Urinary bladder (tissue), 4 donors: ENCODE results near the gene PCSK2. TPM values are rescaled to one million over a fixed set of nuclear protein-coding genes. Genes with fewer than 3 reads are reported as not detected.

Experiments used
- DNase-seq: peaks from one replicate; pipeline ENCODE4 v3.0.0-alpha.2; 2015; ENCODE audit errors: extremely low spot score
- H3K27ac ChIP-seq: one replicate; pipeline ENCODE4 v1.5.1; 2013; ENCODE audit warnings: low read depth, mild to moderate bottlenecking, moderate library complexity
- H3K36me3 ChIP-seq: one replicate; pipeline ENCODE4 v1.6.1; 2013; ENCODE audit warnings: mild to moderate bottlenecking, moderate library complexity; ENCODE audit not compliant: insufficient read depth
- H3K4me1 ChIP-seq: one replicate; pipeline ENCODE4 v1.6.1; 2013; ENCODE audit warnings: mild to moderate bottlenecking, moderate library complexity; ENCODE audit not compliant: insufficient read depth
- H3K4me3 ChIP-seq: one replicate; pipeline ENCODE4 v1.5.1; 2013; ENCODE audit warnings: low read depth, low read length
- WGBS: extraction: QIAGEN DNeasy Blood & Tissue Kit; methylation state at CpG from one replicate; pipeline ENCODE4 v1.1.7; 2013; 5-methylcytosine and 5-hydroxymethylcytosine counted together
- polyA plus RNA-seq: library from polyadenylated mRNA; stranded (reverse); fragments of 200-250 nt; gene quantifications from one replicate; pipeline ENCODE4 v1.2.3, GENCODE V29; 2013
- total RNA-seq: library from RNA; depleted of rRNA; stranded (reverse); fragments of >200 nt; gene quantifications from one replicate; pipeline ENCODE4 v1.2.3, GENCODE V29; 2014
- donor health status: healthy with polysubstance abuse.
- donor health status: healthy.

PCSK2 gene
- total and polyA plus RNA-seq, 2 donors = 1.5 to 8.0 TPM

DNA sequence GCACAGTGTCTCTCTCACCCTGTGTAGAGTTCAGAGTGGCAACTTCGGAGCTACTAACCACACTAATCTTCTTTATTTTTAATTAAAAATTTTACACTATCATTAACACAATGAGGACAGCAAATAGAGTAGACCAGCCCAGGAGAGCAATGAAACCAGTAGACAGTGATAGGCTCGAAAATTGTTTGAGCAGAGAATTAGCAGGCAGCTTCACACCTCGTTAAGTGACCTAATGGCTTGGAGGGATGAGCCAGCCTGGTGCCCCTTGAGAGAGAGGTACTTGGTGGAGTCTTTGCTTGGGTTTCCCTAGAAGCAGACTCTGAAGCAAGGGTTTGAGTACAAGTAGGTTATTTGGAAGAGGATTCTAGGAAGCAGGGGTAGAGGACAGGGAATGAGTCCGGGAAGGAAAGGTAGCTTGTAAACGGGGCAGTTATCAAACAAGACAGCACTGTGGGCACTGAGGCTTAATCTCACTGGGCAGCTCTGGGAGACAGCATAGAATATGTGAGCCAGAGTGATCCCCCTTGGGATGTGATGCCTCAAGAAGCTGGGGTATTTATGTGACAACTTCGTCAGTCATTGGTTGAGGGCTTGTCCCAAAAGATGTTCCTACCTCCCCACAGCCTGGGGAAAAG, 146.1 kb downstream of the PCSK2 start:
- no peak for DNase-seq
- Histone ChIP-seq H3K36me3 (no peaks in the 10 kb centered on the region), H3K27ac (no peak overlapping the region), H3K4me3 (no peak overlapping the region), H3K4me1 (no peaks in the 10 kb centered on the region)
- 52% methylated on average over 6 of the region's 6 CpGs for WGBS

GRCh38 chr20:17374086-17374485, 147.2 kb downstream of the PCSK2 start:
- no peak overlapping the region for H3K4me3 ChIP-seq
- H3K4me1 ChIP-seq = no peaks in the 10 kb centered on the region
- WGBS = 77% methylated on average over 5 of the region's 5 CpGs
- H3K27ac ChIP-seq = no peak overlapping the region
- no peak for DNase-seq
- no peaks in the 10 kb centered on the region for H3K36me3 ChIP-seq

DNA sequence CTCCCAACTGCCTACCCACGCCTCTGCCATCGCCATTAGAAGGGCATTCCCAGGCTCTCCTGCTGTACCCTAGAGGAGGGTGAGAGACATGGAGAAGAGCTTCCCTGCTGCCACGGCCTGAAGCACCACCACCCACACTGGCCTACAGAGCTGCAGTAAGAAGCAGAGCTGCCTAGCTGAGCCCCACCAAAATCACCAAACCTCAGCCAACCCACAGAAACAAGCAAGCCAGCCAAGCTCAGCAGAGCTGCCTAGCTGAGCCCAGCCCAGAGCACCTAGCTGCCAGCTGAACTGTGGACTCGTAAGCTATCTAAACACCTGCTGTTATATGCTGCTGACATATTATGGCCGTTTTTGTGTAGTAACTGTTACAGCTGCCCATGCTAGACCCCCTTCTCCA, 149.2 kb downstream of the PCSK2 start:
- DNase-seq = no peak
- no peak overlapping the region for H3K4me3 ChIP-seq
- no peaks in the 10 kb centered on the region for H3K4me1 ChIP-seq
- WGBS = 84% methylated on average over 5 of the region's 5 CpGs
- no peak overlapping the region for H3K27ac ChIP-seq
- H3K36me3 ChIP-seq = no peaks in the 10 kb centered on the region

DNA sequence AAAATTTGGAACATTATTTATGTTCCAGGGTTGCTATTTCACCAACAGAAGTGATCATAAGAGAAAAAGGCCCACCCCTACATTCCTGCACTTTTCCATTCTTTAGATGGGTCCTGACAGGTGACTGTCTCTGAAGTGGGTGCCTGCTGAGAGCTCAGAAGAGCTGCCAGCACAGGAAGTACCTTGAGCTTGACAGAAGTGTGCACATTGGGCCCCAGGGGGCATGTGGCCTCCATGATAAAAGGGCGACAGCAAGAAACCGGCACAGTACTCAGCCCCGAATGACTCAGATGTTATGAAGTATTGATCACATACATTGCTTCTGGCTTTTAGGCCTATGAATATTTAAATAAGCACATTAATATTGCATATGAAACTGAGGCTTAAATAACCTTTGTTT, 150.4 kb downstream of the PCSK2 start:
- no peaks in the 10 kb centered on the region for H3K36me3 ChIP-seq
- WGBS = 83% methylated on average over 3 of the region's 3 CpGs
- H3K4me1 ChIP-seq = no peaks in the 10 kb centered on the region
- no peak overlapping the region for H3K4me3 ChIP-seq
- no peak for DNase-seq
- no peak overlapping the region for H3K27ac ChIP-seq

- 92% methylated on average over 2 of the region's 2 CpGs for WGBS
- Histone ChIP-seq H3K36me3 (no peaks in the 10 kb centered on the region), H3K4me3 (no peak overlapping the region), H3K4me1 (no peaks in the 10 kb centered on the region), H3K27ac (no peak overlapping the region)
- no peak for DNase-seq
Observed at GRCh38 chr20:17379651-17380050, 152.8 kb downstream of the PCSK2 start.

- no peak overlapping the region for H3K4me3 ChIP-seq
- H3K27ac ChIP-seq = no peak overlapping the region
- no peaks in the 10 kb centered on the region for H3K4me1 ChIP-seq
- DNase-seq = no peak
- 58% methylated on average over 4 of the region's 4 CpGs for WGBS
- no peaks in the 10 kb centered on the region for H3K36me3 ChIP-seq
Observed at GRCh38 chr20:17380801-17381200, 154.0 kb downstream of the PCSK2 start.

DNA sequence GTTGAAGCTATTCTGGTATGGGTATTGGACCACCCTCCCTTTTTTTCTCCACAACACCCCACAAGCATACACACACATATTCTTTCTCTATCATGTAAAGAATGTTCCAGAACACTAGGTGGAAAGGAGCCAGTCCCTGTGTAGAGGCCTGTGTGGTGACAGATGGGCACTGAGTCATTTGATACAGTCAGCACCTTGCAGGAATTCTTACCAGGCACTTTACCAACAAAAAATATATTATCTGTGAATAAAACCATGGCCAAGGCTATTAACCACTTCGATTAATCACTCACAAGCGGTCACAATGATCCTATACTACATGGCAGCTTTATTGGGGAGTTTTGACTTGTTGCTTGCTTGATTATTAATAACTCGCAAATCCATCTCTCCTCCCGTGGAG, 154.9 kb downstream of the PCSK2 start:
- Histone ChIP-seq H3K36me3 (no peaks in the 10 kb centered on the region), H3K27ac (no peak overlapping the region), H3K4me1 (no peaks in the 10 kb centered on the region), H3K4me3 (no peak overlapping the region)
- no peak for DNase-seq
- 76% methylated on average over 4 of the region's 4 CpGs for WGBS

DNA sequence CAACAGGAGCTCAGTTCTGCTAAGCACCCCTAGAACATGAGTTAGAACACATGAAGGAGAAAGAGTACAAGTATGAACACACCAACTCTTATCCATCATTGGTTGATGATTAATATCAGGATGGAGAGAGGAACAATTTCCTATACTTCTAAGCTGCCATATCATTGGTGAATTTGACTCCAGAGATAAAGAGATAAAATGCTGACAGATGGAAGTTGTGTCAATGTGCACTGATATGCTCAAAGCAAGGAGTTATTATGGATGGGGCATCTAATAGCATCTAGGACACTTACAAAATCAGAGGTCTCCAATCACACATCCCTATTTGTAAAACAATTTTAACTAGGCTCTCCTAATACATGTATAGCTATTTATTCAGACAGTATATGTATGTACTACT, 159.0 kb downstream of the PCSK2 start:
- DNase-seq = no peak
- H3K27ac ChIP-seq = no peak overlapping the region
- H3K4me1 ChIP-seq = no peaks in the 10 kb centered on the region
- H3K4me3 ChIP-seq = no peak overlapping the region
- H3K36me3 ChIP-seq = no peaks in the 10 kb centered on the region

DNA sequence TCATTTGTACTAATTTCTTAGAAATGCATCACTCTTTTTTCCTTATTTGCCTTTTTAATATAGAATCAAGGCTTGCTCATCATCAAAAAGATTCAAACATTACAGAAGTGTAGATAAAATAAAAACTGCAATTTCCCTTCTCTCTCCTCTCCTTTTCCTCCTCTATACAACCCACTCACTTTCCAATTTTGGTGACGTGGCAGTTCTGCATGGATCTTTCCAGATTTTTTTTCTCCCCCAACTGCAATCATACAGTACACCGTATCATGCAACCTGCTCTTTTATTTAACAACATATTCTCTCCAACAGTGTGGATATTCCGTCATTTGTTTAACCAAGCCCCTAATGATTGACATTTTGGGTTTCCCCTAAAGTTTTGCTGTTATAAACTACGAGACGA, 163.8 kb downstream of the PCSK2 start:
- Histone ChIP-seq H3K36me3 (no peaks in the 10 kb centered on the region), H3K4me1 (no peaks in the 10 kb centered on the region), H3K27ac (no peak overlapping the region), H3K4me3 (no peak overlapping the region)
- WGBS = 74% methylated on average over 5 of the region's 5 CpGs
- DNase-seq = no peak

- Histone ChIP-seq H3K4me3 (no peak overlapping the region), H3K27ac (no peak overlapping the region), H3K36me3 (no peaks in the 10 kb centered on the region), H3K4me1 (no peaks in the 10 kb centered on the region)
- no peak for DNase-seq
- WGBS = 83% methylated on average over 2 of the region's 2 CpGs
Observed at GRCh38 chr20:17391127-17391771, 164.4 kb downstream of the PCSK2 start.

- no peak overlapping the region for H3K27ac ChIP-seq
- 79% methylated on average over 5 of the region's 5 CpGs for WGBS
- no peak overlapping the region for H3K4me3 ChIP-seq
- H3K36me3 ChIP-seq = no peaks in the 10 kb centered on the region
- no peak for DNase-seq
- H3K4me1 ChIP-seq = no peaks in the 10 kb centered on the region
Observed at GRCh38 chr20:17394411-17394810, 167.6 kb downstream of the PCSK2 start.

- no peak for DNase-seq
- Histone ChIP-seq H3K36me3 (no peaks in the 10 kb centered on the region), H3K4me1 (no peaks in the 10 kb centered on the region), H3K4me3 (no peak overlapping the region), H3K27ac (no peak overlapping the region)
- 76% methylated on average over 3 of the region's 3 CpGs for WGBS
Observed at GRCh38 chr20:17395729-17396128, 168.9 kb downstream of the PCSK2 start.

DNA sequence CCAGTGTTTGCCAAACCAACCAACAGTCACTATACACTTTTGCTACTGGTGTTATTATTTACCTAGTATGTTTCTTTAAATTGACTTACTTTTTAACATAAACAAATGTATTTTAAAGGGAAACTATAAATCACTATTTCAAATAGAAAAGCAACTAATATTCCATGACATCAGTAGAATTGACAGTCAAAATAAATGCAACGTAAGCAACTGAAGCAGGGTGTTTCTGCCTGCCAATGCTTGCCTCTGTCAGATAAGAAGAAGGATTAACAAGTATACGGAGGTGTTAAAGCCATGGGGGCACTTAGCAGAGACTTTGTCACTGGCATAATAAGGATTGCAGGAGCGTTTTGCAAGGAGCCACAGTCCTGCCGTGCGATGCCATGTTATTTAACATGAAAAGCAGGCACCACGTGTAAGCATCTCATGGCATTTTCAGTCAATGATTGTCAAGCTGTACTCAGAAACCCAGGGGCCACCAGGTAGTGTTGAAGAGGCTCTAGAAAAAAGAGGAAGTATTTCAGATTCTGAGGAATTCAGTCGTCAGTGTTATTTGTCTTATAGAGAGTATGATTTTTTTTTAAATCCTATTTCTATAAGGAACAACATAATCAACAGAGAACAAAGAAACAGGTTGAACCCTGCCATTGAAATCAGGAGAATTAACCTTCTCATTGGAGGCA, 172.6 kb downstream of the PCSK2 start:
- Histone ChIP-seq H3K27ac (no peak overlapping the region), H3K4me1 (no peaks in the 10 kb centered on the region), H3K4me3 (no peak overlapping the region), H3K36me3 (no peaks in the 10 kb centered on the region)
- WGBS = 44% methylated on average over 7 of the region's 7 CpGs
- no peak for DNase-seq

GRCh38 chr20:17403461-17403860, 176.6 kb downstream of the PCSK2 start:
- WGBS = 67% methylated on average over 4 of the region's 4 CpGs
- DNase-seq = no peak
- Histone ChIP-seq H3K4me1 (no peaks in the 10 kb centered on the region), H3K4me3 (no peak overlapping the region), H3K27ac (no peak overlapping the region), H3K36me3 (no peaks in the 10 kb centered on the region)
